HEK293 (cell line): ENCODE results near the gene AQP5.

Experiments used
- TF ChIP-seq, protein P1 (sequence below): fragments of 450-650 bp; formaldehyde crosslinking; IDR thresholded peaks from 2 replicates; pipeline ENCODE4 v1.5.1; 2016; ENCODE audit warnings: missing biosample characterization, missing genetic modification characterization
- TF ChIP-seq, protein P2 (sequence below): fragments of 450-650 bp; formaldehyde crosslinking; IDR thresholded peaks from 2 replicates; pipeline ENCODE4 v1.5.1; 2016; ENCODE audit warnings: missing biosample characterization, missing genetic modification characterization, low read depth
- TF ChIP-seq, protein P3 (sequence below): sonication (generic); formaldehyde crosslinking; IDR thresholded peaks from 2 replicates; pipeline ENCODE4 v1.8.1; 2022; ENCODE audit warnings: mild to moderate bottlenecking, moderate library complexity, missing genetic modification reagents

DNA sequence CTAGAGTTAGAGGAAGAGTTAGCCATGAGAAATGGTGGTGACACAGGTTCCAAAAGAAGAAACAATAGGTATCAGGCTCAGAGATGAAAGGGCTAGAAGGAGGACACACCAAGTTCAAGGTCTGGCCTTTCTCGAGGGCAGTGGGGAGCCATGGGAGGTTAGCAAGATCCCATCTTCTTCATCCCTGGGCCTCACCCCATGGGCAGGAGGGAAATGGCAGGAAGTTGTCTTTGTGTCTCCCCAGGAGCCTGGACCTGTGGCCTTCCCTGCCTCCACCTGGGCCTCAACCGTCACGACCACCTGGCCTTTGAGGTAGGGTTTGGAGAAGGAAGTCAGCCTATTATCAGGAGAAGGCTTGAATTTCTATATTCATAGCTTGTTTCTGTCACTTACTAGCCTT, 17.0 kb upstream of the AQP5 start:
- TF ChIP-seq, protein P1, sequence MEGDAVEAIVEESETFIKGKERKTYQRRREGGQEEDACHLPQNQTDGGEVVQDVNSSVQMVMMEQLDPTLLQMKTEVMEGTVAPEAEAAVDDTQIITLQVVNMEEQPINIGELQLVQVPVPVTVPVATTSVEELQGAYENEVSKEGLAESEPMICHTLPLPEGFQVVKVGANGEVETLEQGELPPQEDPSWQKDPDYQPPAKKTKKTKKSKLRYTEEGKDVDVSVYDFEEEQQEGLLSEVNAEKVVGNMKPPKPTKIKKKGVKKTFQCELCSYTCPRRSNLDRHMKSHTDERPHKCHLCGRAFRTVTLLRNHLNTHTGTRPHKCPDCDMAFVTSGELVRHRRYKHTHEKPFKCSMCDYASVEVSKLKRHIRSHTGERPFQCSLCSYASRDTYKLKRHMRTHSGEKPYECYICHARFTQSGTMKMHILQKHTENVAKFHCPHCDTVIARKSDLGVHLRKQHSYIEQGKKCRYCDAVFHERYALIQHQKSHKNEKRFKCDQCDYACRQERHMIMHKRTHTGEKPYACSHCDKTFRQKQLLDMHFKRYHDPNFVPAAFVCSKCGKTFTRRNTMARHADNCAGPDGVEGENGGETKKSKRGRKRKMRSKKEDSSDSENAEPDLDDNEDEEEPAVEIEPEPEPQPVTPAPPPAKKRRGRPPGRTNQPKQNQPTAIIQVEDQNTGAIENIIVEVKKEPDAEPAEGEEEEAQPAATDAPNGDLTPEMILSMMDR (tag by site-specific recombination), result no peak
- TF ChIP-seq, protein P2, sequence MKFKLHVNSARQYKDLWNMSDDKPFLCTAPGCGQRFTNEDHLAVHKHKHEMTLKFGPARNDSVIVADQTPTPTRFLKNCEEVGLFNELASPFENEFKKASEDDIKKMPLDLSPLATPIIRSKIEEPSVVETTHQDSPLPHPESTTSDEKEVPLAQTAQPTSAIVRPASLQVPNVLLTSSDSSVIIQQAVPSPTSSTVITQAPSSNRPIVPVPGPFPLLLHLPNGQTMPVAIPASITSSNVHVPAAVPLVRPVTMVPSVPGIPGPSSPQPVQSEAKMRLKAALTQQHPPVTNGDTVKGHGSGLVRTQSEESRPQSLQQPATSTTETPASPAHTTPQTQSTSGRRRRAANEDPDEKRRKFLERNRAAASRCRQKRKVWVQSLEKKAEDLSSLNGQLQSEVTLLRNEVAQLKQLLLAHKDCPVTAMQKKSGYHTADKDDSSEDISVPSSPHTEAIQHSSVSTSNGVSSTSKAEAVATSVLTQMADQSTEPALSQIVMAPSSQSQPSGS (tag by site-specific recombination), result no peak
- TF ChIP-seq, protein P3, sequence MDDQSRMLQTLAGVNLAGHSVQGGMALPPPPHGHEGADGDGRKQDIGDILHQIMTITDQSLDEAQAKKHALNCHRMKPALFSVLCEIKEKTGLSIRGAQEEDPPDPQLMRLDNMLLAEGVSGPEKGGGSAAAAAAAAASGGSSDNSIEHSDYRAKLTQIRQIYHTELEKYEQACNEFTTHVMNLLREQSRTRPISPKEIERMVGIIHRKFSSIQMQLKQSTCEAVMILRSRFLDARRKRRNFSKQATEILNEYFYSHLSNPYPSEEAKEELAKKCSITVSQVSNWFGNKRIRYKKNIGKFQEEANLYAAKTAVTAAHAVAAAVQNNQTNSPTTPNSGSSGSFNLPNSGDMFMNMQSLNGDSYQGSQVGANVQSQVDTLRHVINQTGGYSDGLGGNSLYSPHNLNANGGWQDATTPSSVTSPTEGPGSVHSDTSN (CRISPR knock-in tag), result no peak
